Spinal cord (tissue), 4 donors: ENCODE results near the gene IQGAP1. TPM values are rescaled to one million over a fixed set of nuclear protein-coding genes. Genes with fewer than 3 reads are reported as not detected.

ENCODE experiments used
- polyA plus RNA-seq, 2 donors: library from polyadenylated mRNA; unstranded; fragments of 120-200 nt; gene quantifications; one replicate each; pipeline ENCODE4 v1.2.1, GENCODE V29; 2013; ENCODE audit not compliant: insufficient read length in 2 of 2
- small RNA-seq: library from RNA; depleted of rRNA; stranded (forward); fragments of <200 nt; gene quantifications from one replicate; pipeline ENCODE3, GENCODE V24; 2014; ENCODE audit warnings: low replicate concordance
- total RNA-seq, 2 donors: library from RNA; depleted of rRNA in 1 of 2; stranded (reverse); fragments of 120-200 nt in 1 of 2; fragments of >200 nt in 1 of 2; gene quantifications; one replicate each; pipeline versions ENCODE4 v1.2.3 to v1.2.4, GENCODE V29; 2013 to 2014

IQGAP1 gene
- total and polyA plus RNA-seq, 4 donors: 33.8 to 126 (median 76.6) TPM

Small RNAs within 50 kb of the gene (small RNA-seq; reads per million reads assigned to genes)
- not detected for gene NDUFA3P4

Other genes starting within 250 kb of the IQGAP1 start
- gene SEMA4B, start 186.9 kb upstream of the IQGAP1 start, total RNA-seq: 10 to 100 TPM; 12.5 to 40.4 TPM
- gene SEMA4B, start 186.9 kb upstream of the IQGAP1 start, polyA plus RNA-seq: 10 to 100 TPM; 49.1 to 67.6 TPM
- gene CIB1, start 154.3 kb upstream of the IQGAP1 start, total RNA-seq: 10 to 100 TPM; 11.5 to 28.5 TPM
- 10 to 100 TPM; 29.5 to 32.9 TPM for gene CIB1, start 154.3 kb upstream of the IQGAP1 start, polyA plus RNA-seq
- 1 to 10 TPM; 6.0 to 7.3 TPM for gene GDPGP1, start 154.0 kb upstream of the IQGAP1 start, total RNA-seq
- 1 to 10 TPM; 3.7 to 7.8 TPM for gene GDPGP1, start 154.0 kb upstream of the IQGAP1 start, polyA plus RNA-seq
- under 1 TPM; 0.28 to 0.30 TPM for gene TTLL13, start 138.7 kb upstream of the IQGAP1 start, total RNA-seq
- gene TTLL13, start 138.7 kb upstream of the IQGAP1 start, polyA plus RNA-seq: under 1 TPM; 0.30 to 0.51 TPM
- gene NGRN, start 122.6 kb upstream of the IQGAP1 start, total RNA-seq: 100 to 1,000 TPM; 154 to 180 TPM
- 100 to 1,000 TPM; 323 to 356 TPM for gene NGRN, start 122.6 kb upstream of the IQGAP1 start, polyA plus RNA-seq
- gene ZNF774, start 36.0 kb upstream of the IQGAP1 start, total RNA-seq: 1 to 10 TPM; 5.3 to 6.6 TPM
- 10 to 100 TPM in 1 of 2 donors, 1 to 10 TPM in 1; 8.3 to 13.4 TPM for gene ZNF774, start 36.0 kb upstream of the IQGAP1 start, polyA plus RNA-seq
- 10 to 100 TPM; 17.0 to 20.3 TPM for gene CRTC3, start 141.7 kb downstream of the IQGAP1 start, total RNA-seq
- 10 to 100 TPM; 29.4 to 32.5 TPM for gene CRTC3, start 141.7 kb downstream of the IQGAP1 start, polyA plus RNA-seq